Activated T-helper 1 cell treated with anti-CD3 and anti-CD28 coated beads, Interleukin-12 subunit alpha, Interleukin-12 subunit beta, Interleukin-2, Interleukin-4 antibody, amounts not matched to agents 30 ng/mL and 10 ng/mL and 1 ng/mL, durations not matched to agents 14 hours and 24 hours and 36 hours (primary cell): ENCODE results near the gene TSPAN5. TPM values are rescaled to one million over a fixed set of nuclear protein-coding genes. Genes with fewer than 3 reads are reported as not detected.
A peak's percentile ranks its signal among the peaks of the same experiment; 100 is the strongest.
"Not testable (repeated sequence)": the region's sequence is repeated elsewhere in the genome, so short reads cannot be mapped to it uniquely, and the experiment has no call there.

Experiments used
- DNase-seq: peaks from one replicate; pipeline ENCODE4 v3.0.0; 2021; ENCODE audit warnings: low spot score
- H3K27ac Mint-ChIP-seq: one replicate; pipeline ENCODE4 v1.8.0; 2021; ENCODE audit warnings: mild to moderate bottlenecking, mixed read lengths
- H3K27me3 Mint-ChIP-seq: one replicate; pipeline ENCODE4 v1.8.0; 2022; ENCODE audit warnings: mild to moderate bottlenecking, moderate library complexity, mixed read lengths; ENCODE audit not compliant: insufficient read depth
- H3K36me3 Mint-ChIP-seq: one replicate; pipeline ENCODE4 v1.8.0; 2021; ENCODE audit warnings: low read depth, mixed read lengths
- H3K4me1 Mint-ChIP-seq: one replicate; pipeline ENCODE4 v1.8.0; 2021; ENCODE audit warnings: low read depth, mixed read lengths
- H3K4me3 Mint-ChIP-seq: one replicate; pipeline ENCODE4 v1.8.0; 2021; ENCODE audit warnings: mild to moderate bottlenecking, moderate library complexity, mixed read lengths
- H3K9me3 Mint-ChIP-seq: one replicate; pipeline ENCODE4 v1.8.0; 2021; ENCODE audit warnings: mixed read lengths
- intact Hi-C: fragments of 100-400 bp; cut with micrococcal nuclease; formaldehyde crosslinking; loops from one replicate; pipeline ENCODE4 v1.15.1; 2024
- total RNA-seq: library from RNA; stranded (reverse); gene quantifications from 2 replicates; pipeline ENCODE4 v1.2.3, GENCODE V29; 2022

Gene TSPAN5
- total RNA-seq, 1 donor from 2014 or later: 34.1 TPM

GRCh38 chr4:98539741-98540140 lies 118.7 kb downstream of the TSPAN5 start:
- Mint-ChIP-seq H3K27me3 (no peaks in the 10 kb centered on the region), H3K9me3 (no peaks in the 10 kb centered on the region), H3K4me1 (peaks cover 37% of the 10 kb centered on the region), H3K36me3 (peaks cover 32% of the 10 kb centered on the region), H3K4me3 (no peak overlapping the region), H3K27ac (no peak overlapping the region)
- no peak for DNase-seq
- intact Hi-C loops: no loop called here

- Mint-ChIP-seq H3K27me3 (no peaks in the 10 kb centered on the region), H3K27ac (no peak overlapping the region), H3K4me1 (peaks cover 37% of the 10 kb centered on the region), H3K4me3 (no peak overlapping the region), H3K9me3 (no peaks in the 10 kb centered on the region), H3K36me3 (peaks cover 30% of the 10 kb centered on the region)
- no peak for DNase-seq
- intact Hi-C loops: no loop called here
These were observed 119.1 kb downstream of the TSPAN5 start for GRCh38 chr4:98539299-98539698.

DNA sequence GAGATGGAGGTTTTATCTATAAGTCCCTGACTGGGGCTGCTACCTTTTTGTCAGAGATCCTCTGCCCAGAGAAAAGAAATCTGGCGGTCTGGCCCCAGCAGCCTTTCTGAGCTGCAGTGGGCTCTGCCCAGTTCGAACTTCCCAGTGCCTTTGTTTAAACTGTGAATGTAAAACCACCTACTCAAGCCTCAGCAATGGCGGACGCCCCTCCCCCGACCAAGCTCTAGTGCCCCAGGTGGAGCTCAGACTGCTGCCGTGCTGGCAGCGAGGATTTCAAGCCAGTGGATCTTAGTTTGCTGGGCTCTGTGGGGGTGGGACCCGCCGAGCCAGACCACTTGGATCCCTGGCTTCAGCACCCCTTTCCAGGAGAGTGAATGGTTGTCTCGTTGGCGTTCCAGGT lies 121.8 kb downstream of the TSPAN5 start:
- Mint-ChIP-seq H3K4me3 (no peak overlapping the region), H3K9me3 (peaks cover 3% of the 10 kb centered on the region), H3K36me3 (peaks cover 31% of the 10 kb centered on the region), H3K27me3 (no peaks in the 10 kb centered on the region), H3K4me1 (peaks cover 39% of the 10 kb centered on the region), H3K27ac (no peak overlapping the region)
- DNase-seq: no peak
- intact Hi-C loops: no loop called here

DNA sequence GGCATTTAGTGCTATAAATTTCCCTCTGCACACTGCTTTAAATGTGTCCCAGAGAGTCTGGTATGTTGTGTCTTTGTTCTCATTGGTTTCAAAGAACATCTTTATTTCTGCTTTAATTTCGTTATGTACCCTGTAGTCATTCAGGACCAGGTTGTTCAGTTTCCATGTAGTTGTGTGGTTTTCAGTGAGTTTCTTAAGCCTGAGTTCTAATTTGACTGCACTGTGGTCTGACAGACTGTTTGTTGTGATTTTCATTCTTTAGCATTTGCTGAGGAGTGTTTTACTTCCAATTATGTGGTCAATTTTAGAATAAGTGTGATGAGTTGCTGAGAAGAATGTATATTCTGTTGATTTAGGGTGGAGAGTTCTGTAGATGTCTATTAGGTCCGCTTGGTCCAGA lies 124.3 kb downstream of the TSPAN5 start:
- peaks cover 46% of the 10 kb centered on the region for H3K4me1 Mint-ChIP-seq
- not testable (repeated sequence) for H3K4me3 Mint-ChIP-seq, H3K9me3 Mint-ChIP-seq, H3K27me3 Mint-ChIP-seq, DNase-seq
- H3K36me3 Mint-ChIP-seq: peaks cover 26% of the 10 kb centered on the region
- intact Hi-C loops: loop anchor here (1.0 kb wide), 4 partner anchors 23 to 129 kb away; no protein-coding TSS in a partner anchor
- peak overlapping the region; percentile 90 for H3K27ac Mint-ChIP-seq

DNA sequence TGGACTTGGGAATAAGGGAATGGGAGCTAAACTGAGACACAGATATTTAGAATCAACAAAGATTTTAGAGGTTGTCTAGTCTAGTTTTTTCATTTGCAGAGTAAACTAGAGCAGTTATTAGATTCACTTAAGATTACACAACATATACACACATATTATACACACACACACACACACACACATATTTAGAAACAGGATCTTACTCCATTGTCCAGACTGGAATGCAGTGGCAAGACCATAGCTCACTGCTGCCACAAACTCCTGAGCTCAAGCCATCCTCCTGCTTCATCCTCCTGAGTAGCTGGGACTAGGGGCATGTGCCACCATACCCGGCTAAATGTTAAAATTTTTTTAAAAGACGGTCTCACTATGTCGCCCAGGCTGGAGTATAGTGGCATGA lies 127.8 kb downstream of the TSPAN5 start:
- no peaks in the 10 kb centered on the region for H3K27me3 Mint-ChIP-seq
- H3K4me3 Mint-ChIP-seq: no peak overlapping the region
- peaks cover 3% of the 10 kb centered on the region for H3K9me3 Mint-ChIP-seq
- peaks cover 19% of the 10 kb centered on the region for H3K36me3 Mint-ChIP-seq
- intact Hi-C loops: loop anchor here (2.0 kb wide), 1 partner anchor 464 kb away; the partner anchor contains the start of gene METAP1
- peaks cover 65% of the 10 kb centered on the region for H3K4me1 Mint-ChIP-seq
- no peak overlapping the region for H3K27ac Mint-ChIP-seq
- DNase-seq: no peak

DNA sequence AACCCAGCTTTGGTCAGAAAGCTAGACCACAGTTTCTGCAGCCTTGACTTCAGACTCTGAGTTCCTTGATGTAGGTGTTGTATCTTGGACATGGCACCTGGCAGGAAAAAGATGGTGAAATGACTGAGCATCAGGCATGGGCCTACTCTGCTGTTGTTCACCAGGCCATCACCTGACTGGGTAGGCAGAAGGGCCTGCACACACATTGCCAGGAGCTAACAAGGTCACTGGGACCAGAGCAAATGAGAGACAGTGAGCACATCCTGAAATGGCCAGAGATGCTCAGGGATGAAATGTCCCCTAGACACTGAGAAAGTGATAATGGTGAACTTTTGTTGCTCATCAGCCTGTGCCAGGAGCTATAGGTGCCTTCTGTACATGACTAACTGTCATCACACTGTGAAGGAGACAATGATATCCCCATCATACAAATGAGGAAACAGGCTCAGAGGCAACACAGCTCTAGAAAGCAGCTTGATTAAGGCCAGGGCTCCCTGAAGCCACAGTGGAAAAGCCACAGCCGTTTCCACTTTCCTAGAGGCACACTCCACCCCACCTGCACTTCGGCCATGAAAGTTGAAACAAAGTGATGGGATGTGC lies 128.3 kb downstream of the TSPAN5 start:
- H3K36me3 Mint-ChIP-seq: peaks cover 17% of the 10 kb centered on the region
- no peak for DNase-seq
- no peaks in the 10 kb centered on the region for H3K27me3 Mint-ChIP-seq
- intact Hi-C loops: loop anchor here (1.0 to 2.0 kb wide), 7 partner anchors 11 to 465 kb away; partner anchors contain the start of gene METAP1
- H3K27ac Mint-ChIP-seq: no peak overlapping the region
- H3K4me3 Mint-ChIP-seq: no peak overlapping the region
- H3K4me1 Mint-ChIP-seq: peaks cover 60% of the 10 kb centered on the region
- H3K9me3 Mint-ChIP-seq: peaks cover 3% of the 10 kb centered on the region

DNA sequence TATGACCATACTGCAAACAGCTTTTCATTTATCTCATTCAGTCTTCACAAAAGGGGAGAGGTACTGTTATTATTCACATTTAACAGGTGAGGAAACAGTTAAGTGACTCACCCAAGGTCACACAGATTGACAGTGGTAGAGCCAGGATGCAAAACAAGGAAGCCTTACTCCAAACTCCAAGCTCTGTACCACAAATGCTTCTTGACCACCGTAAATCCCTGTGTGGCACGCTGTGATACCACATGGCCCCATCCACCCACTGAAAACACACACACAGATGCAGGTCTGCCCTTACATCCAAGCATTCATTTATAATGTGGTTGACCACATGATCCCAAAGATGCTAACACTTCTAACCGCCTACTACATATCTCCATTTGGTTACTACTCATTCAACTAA lies 129.5 kb downstream of the TSPAN5 start:
- Mint-ChIP-seq H3K9me3 (peaks cover under 1% of the 10 kb centered on the region), H3K27ac (peak overlapping the region; percentile 64), H3K4me3 (peak overlapping the region; percentile 9), H3K27me3 (no peaks in the 10 kb centered on the region), H3K36me3 (peaks cover 13% of the 10 kb centered on the region), H3K4me1 (peaks cover 54% of the 10 kb centered on the region)
- intact Hi-C loops: loop anchor here (1.0 to 2.0 kb wide), 6 partner anchors 10 to 134 kb away; no protein-coding TSS in a partner anchor
- DNase-seq: no peak

DNA sequence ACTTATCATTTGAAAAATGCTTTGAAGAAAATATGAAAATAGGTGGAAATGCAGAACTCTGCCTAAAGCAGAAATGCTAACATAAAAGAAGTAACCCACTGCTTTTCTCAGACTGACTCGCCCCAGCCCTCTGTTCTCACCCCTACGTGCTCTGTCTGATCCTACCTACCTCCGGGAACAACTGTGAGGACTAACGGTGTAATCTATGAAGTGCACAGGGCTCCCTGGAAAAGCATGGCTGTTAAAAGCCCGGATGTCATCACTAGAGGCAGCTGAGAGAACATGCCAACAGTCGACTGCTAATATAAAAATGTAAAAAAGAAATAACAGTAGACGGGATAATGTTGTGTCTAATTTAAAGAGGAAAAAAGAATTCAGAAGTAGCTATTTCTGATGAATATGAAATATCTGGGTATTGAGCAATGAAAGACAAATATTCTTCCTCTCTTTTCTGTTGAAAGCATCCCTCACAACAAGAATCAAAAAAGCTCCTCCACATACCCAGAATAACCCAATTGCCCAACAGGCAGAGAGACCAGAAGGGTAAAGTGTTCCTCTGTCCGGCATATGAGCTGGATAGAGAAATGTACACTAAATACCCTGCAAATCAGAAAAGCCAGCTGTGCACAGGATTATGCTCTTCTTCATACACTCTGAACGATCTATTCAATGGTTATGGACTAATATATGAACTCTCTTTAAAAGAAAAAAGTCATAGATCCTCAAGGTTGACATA lies 130.7 kb downstream of the TSPAN5 start:
- no peak overlapping the region for H3K4me3 Mint-ChIP-seq
- intact Hi-C loops: loop anchor here (2.0 kb wide), 2 partner anchors 61 to 73 kb away; no protein-coding TSS in a partner anchor
- peaks cover 57% of the 10 kb centered on the region for H3K4me1 Mint-ChIP-seq

DNA sequence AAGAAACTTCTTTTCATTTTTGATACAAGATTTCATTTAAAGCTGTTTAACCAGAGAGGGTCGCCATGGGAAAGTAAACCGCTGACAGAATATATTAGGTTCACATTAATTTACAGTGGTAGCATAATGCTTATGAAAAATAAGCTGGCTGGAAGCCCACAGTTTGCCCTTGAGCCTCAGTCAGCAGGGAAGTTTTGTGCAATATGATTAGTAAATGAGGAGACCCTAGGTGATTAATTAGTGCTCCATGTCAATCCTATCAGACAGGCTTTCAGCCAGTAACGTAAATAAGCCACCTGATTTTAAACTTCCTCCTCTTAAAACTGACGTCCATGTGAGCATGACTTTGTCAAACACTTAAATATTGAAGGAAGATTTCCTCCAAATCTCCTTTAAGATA lies 134.2 kb downstream of the TSPAN5 start:
- Mint-ChIP-seq H3K9me3 (no peaks in the 10 kb centered on the region), H3K27ac (no peak overlapping the region), H3K27me3 (no peaks in the 10 kb centered on the region), H3K4me3 (no peak overlapping the region), H3K36me3 (peaks cover 8% of the 10 kb centered on the region), H3K4me1 (peaks cover 68% of the 10 kb centered on the region)
- intact Hi-C loops: no loop called here
- no peak for DNase-seq

More for the DNA sequence above, 130.7 kb downstream of the TSPAN5 start:
- Mint-ChIP-seq H3K9me3 (no peaks in the 10 kb centered on the region), H3K27me3 (no peaks in the 10 kb centered on the region), H3K36me3 (peaks cover 12% of the 10 kb centered on the region), H3K27ac (no peak overlapping the region)
- DNase-seq: no peak

DNA sequence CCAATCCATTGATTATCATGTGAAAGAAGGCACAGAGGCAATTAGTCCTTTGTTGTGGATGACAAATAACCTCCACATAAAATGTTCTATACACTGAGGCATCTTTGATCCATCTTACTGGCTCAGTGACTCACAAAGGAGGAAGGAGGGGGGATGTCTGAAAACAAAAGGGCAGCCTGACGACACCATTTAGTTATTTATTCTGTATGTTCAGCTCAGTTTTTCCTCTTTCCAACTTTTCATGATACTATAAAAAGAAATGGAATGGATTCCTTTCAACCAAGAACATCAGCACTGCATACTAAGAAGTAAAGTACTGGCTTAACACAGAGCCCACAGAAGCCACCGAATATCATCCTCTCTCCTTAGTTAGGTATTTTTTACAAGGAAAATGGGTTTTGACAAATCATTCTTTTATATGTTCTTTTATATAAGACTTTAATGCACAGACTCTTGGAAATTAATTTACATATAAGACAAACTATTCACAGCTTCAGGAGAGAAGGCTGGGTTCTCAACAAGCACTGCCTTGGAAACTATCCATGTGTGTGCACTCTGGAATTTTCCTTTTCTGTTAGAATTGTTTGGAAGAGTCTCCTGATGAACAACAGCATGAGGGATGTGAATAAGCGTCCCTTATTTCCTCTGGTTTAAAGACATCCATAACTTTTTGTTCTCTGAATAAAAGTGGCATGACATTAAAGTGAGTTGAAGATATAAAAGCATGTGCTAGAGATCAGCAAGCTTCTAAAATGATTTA lies 135.6 kb downstream of the TSPAN5 start:
- intact Hi-C loops: no loop called here
- no peaks in the 10 kb centered on the region for H3K27me3 Mint-ChIP-seq
- H3K4me1 Mint-ChIP-seq: peaks cover 68% of the 10 kb centered on the region
- H3K27ac Mint-ChIP-seq: peak overlapping the region; percentile 57
- DNase-seq: no peak
- H3K4me3 Mint-ChIP-seq: no peak overlapping the region
- H3K9me3 Mint-ChIP-seq: no peaks in the 10 kb centered on the region
- peaks cover 5% of the 10 kb centered on the region for H3K36me3 Mint-ChIP-seq

DNA sequence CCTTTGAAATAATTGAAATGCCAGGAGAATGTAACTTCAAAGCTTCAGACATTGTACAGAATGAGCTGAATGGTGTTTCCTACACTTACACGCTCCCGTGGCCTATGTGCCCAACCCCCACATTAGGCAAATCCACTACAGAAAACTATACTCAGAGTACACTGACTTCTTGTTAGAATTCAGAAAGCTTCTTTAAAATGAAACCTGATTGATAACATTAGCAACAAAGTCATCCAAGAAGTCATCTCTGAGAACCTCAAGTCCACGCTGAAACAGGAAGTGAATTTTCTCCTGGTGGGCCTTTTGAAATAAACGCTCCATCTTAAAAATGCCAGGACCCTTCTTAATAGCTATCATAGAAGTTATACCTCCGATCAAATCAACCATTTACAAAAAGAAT lies 136.3 kb downstream of the TSPAN5 start:
- Mint-ChIP-seq H3K27ac (peak overlapping the region; percentile 57), H3K4me1 (peaks cover 71% of the 10 kb centered on the region), H3K27me3 (no peaks in the 10 kb centered on the region), H3K36me3 (peaks cover 9% of the 10 kb centered on the region), H3K9me3 (no peaks in the 10 kb centered on the region), H3K4me3 (peak overlapping the region; percentile 5)
- DNase-seq: no peak
- intact Hi-C loops: no loop called here

DNA sequence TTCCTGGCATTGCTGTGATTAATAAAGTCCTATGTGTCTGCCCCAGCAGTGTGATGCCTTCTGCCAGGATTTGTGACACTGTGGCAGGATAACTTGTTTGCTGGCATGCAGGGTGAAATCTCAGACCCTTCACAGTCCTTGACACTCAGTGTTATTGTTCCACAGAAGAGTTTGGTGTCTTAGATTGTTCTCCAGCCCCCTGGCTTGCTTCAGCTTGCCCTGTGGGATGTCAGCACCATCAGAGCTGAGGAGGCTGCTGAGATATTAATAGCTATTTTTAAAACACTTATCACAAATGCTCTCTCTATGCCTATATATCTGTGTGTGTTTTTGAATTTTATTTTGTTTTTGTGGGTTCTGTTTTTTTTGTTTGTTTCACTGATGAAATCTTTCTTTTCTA lies 136.9 kb downstream of the TSPAN5 start:
- H3K4me3 Mint-ChIP-seq: no peak overlapping the region
- peaks cover 71% of the 10 kb centered on the region for H3K4me1 Mint-ChIP-seq
- H3K27ac Mint-ChIP-seq: peak overlapping the region; percentile 36
- intact Hi-C loops: no loop called here
- H3K9me3 Mint-ChIP-seq: peaks cover 4% of the 10 kb centered on the region
- H3K27me3 Mint-ChIP-seq: no peaks in the 10 kb centered on the region
- DNase-seq: no peak
- peaks cover 14% of the 10 kb centered on the region for H3K36me3 Mint-ChIP-seq
